Upper lobe of left lung (tissue), 4 donors: ENCODE data around the gene LHFPL2.

Source experiments
- CTCF ChIP-seq, 6 experiments: fragments of 450-650 bp in 4 of 6; fragments of 200-600 bp in 2 of 6; sonication (generic) in 2 of 6; IDR thresholded peaks; one replicate each; pipeline ENCODE4 v1.5.1; 2016 to 2019; ENCODE audit warnings: antibody characterized with exemption in 6 of 6
- EP300 ChIP-seq, 4 donors: sonication (generic); formaldehyde crosslinking; IDR thresholded peaks; one replicate each; pipeline ENCODE4 v1.5.1; 2017; ENCODE audit warnings: antibody characterized with exemption in 4 of 4, control low read depth in 2 of 4
- POLR2A ChIP-seq, 4 donors: fragments of 450-650 bp; IDR thresholded peaks; one replicate each; pipeline ENCODE4 v1.5.1; 2016 to 2017; ENCODE audit warnings: antibody characterized with exemption in 4 of 4, mild to moderate bottlenecking in 2 of 4
- POLR2AphosphoS5 ChIP-seq, 2 donors: sonication (generic); formaldehyde crosslinking; IDR thresholded peaks; one replicate each; pipeline ENCODE4 v1.5.1; 2017; ENCODE audit warnings: antibody characterized with exemption in 2 of 2

- TF ChIP-seq POLR2A (IDR thresholded peaks at IDR 0.05) (no peak), CTCF (IDR thresholded peaks at IDR 0.05) (no peak), POLR2AphosphoS5 (IDR thresholded peaks at IDR 0.05) (no peak), EP300 (IDR thresholded peaks at IDR 0.05) (no peak)
Measured at GRCh38 chr5:78606241-78606640, 42.3 kb downstream of the LHFPL2 start.
